Prostate gland (tissue), 2 donors: ENCODE results near the gene PRAME.

Experiments used
- POLR2A ChIP-seq: fragments of 450-650 bp; IDR thresholded peaks from one replicate; pipeline ENCODE4 v1.6.1; 2016; ENCODE audit warnings: antibody characterized with exemption, mild to moderate bottlenecking
- POLR2AphosphoS5 ChIP-seq: sonication (generic); formaldehyde crosslinking; IDR thresholded peaks from one replicate; pipeline ENCODE4 v1.6.1; 2017; ENCODE audit warnings: antibody characterized with exemption
- TF ChIP-seq, protein P1 (sequence below), 4 experiments: fragments of 200-600 bp in 2 of 4; fragments of 450-650 bp in 2 of 4; sonication (generic) in 2 of 4; IDR thresholded peaks; 1 replicate in 3 of 4; 2 replicates in 1 of 4; pipeline ENCODE4 v1.5.1; 2016 to 2019; ENCODE audit warnings: antibody characterized with exemption in 4 of 4, mild to moderate bottlenecking in 2 of 4, moderate library complexity in 2 of 4

DNA sequence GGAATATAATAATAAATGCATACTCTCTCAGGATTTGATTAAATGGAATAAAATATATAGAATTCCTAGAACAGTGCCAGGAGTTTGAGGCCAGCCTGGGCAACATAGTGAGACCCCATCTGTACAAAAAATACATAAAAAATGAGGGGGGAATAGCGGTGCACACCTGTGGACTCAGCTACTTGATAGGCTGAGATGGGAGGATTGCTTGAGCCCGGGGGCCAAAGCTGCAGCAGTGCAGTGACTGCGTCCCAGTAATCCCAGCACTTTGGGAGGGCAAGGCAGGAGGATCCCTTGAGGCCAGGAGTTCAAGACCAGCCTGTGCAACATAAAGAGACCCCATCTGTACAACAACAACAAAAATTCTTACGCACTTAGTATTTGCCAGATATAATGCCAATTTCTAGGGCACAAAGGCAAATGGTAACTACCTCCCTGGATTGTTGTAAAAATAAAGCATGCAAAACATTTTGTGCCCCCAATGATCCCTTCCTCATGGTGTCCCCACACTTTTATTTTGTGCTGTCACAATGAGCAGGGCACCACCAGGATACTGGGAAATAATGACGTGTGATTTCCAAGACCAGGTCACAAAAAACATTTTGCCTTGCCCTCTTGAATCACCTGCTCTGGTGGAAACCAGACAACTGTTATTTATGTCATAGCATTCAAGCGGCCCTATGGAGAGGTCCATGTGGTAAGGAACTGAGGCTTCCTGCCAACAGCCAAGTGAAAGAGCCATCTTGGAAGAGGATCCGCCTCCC lies 20.7 kb downstream of the PRAME start:
- TF ChIP-seq, protein P1, sequence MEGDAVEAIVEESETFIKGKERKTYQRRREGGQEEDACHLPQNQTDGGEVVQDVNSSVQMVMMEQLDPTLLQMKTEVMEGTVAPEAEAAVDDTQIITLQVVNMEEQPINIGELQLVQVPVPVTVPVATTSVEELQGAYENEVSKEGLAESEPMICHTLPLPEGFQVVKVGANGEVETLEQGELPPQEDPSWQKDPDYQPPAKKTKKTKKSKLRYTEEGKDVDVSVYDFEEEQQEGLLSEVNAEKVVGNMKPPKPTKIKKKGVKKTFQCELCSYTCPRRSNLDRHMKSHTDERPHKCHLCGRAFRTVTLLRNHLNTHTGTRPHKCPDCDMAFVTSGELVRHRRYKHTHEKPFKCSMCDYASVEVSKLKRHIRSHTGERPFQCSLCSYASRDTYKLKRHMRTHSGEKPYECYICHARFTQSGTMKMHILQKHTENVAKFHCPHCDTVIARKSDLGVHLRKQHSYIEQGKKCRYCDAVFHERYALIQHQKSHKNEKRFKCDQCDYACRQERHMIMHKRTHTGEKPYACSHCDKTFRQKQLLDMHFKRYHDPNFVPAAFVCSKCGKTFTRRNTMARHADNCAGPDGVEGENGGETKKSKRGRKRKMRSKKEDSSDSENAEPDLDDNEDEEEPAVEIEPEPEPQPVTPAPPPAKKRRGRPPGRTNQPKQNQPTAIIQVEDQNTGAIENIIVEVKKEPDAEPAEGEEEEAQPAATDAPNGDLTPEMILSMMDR (IDR thresholded peaks at IDR 0.05): no peak
- TF ChIP-seq POLR2A: no peak
- no peak for TF ChIP-seq POLR2AphosphoS5
